CD14-positive monocyte (primary cell): Measurements from ENCODE around the gene THRAP3. TPM values are rescaled to one million over a fixed set of nuclear protein-coding genes. Genes with fewer than 3 reads are reported as not detected.

Experiments used
- DNase-seq, 3 donors: peaks; one replicate each; pipeline ENCODE4 v3.0.0-alpha.2; 2011 to 2022
- H2AFZ ChIP-seq: 2 replicates; pipeline ENCODE4 v1.6.0; 2012; ENCODE audit warnings: mild to moderate bottlenecking, low read depth, low read length, inconsistent platforms; ENCODE audit not compliant: insufficient read depth, poor library complexity, severe bottlenecking
- H3K27ac ChIP-seq, 2 donors: 1 replicate in 1 of 2; 2 replicates in 1 of 2; pipeline ENCODE4 v1.5.1; 2012 to 2013; ENCODE audit warnings: low read length in 2 of 2, control low read depth in 1 of 2, inconsistent platforms in 1 of 2, low read depth in 1 of 2, mild to moderate bottlenecking in 1 of 2
- H3K27me3 ChIP-seq, 2 donors: one replicate each; pipeline versions ENCODE4 v1.6.0 to v1.6.1; 2011 to 2013; ENCODE audit warnings: low read length in 2 of 2; ENCODE audit not compliant: control insufficient read depth in 2 of 2, insufficient read depth in 2 of 2
- H3K36me3 ChIP-seq, 2 donors: replicated peaks in 1 of 2; 1 replicate in 1 of 2; 2 replicates in 1 of 2; pipeline versions ENCODE4 v1.5.1 to v1.6.1; 2012 to 2013; ENCODE audit warnings: low read length in 2 of 2, control low read depth in 1 of 2, inconsistent platforms in 1 of 2, mild to moderate bottlenecking in 1 of 2; ENCODE audit not compliant: insufficient read depth in 2 of 2, control insufficient read depth in 1 of 2
- H3K4me1 ChIP-seq, 2 donors: 1 replicate in 1 of 2; 2 replicates in 1 of 2; pipeline versions ENCODE4 v1.5.1 to v1.6.1; 2012 to 2013; ENCODE audit warnings: low read length in 2 of 2, control low read depth in 1 of 2, inconsistent platforms in 1 of 2, mild to moderate bottlenecking in 1 of 2, moderate library complexity in 1 of 2; ENCODE audit not compliant: insufficient read depth in 2 of 2, control insufficient read depth in 1 of 2
- H3K4me2 ChIP-seq: replicated peaks from 2 replicates; pipeline ENCODE3; 2012; ENCODE audit warnings: low read length, moderate library complexity, mild to moderate bottlenecking; ENCODE audit not compliant: poor library complexity, severe bottlenecking; ENCODE audit errors: extremely low read depth
- H3K4me3 ChIP-seq, 3 experiments: fragments of 200-600 bp in 1 of 3; sonication (generic) in 1 of 3; replicated peaks in 1 of 3; 1 replicate in 2 of 3; 2 replicates in 1 of 3; pipeline ENCODE4 v1.5.1; 2011 to 2013; ENCODE audit warnings: low read length in 3 of 3, mild to moderate bottlenecking in 3 of 3, control low read depth in 2 of 3, low read depth in 2 of 3, inconsistent platforms in 1 of 3, moderate library complexity in 1 of 3
- H3K79me2 ChIP-seq: 2 replicates; pipeline ENCODE4 v1.6.0; 2012; ENCODE audit warnings: mild to moderate bottlenecking, control low read depth, inconsistent platforms, low read length, moderate library complexity; ENCODE audit not compliant: insufficient read depth
- H3K9ac ChIP-seq: 2 replicates; pipeline ENCODE4 v1.6.0; 2017; ENCODE audit warnings: low read length, mild to moderate bottlenecking; ENCODE audit not compliant: insufficient read depth, poor library complexity, severe bottlenecking
- H3K9me3 ChIP-seq, 2 donors: replicated peaks in 1 of 2; 1 replicate in 1 of 2; 2 replicates in 1 of 2; pipeline versions ENCODE4 v1.5.1 to v1.6.1; 2012 to 2013; ENCODE audit warnings: low read length in 2 of 2, control low read depth in 1 of 2; ENCODE audit not compliant: control insufficient read depth in 1 of 2, insufficient read depth in 1 of 2
- H4K20me1 ChIP-seq: 2 replicates; pipeline ENCODE4 v1.6.0; 2012; ENCODE audit warnings: mild to moderate bottlenecking, low read length, control low read depth, moderate library complexity; ENCODE audit not compliant: insufficient read depth
- H3K27ac Mint-ChIP-seq, 7 donors: one replicate each; pipeline ENCODE4 v1.8.0; 2020; ENCODE audit warnings: mild to moderate bottlenecking in 7 of 7, mixed read lengths in 7 of 7, moderate library complexity in 6 of 7, inconsistent platforms in 2 of 7
- H3K27me3 Mint-ChIP-seq, 3 donors: one replicate each; pipeline ENCODE4 v1.8.0; 2021 to 2022; ENCODE audit warnings: low read depth in 3 of 3, mild to moderate bottlenecking in 3 of 3, mixed read lengths in 3 of 3, moderate library complexity in 3 of 3, inconsistent platforms in 1 of 3
- H3K36me3 Mint-ChIP-seq, 2 donors: one replicate each; pipeline ENCODE4 v1.8.0; 2020; ENCODE audit warnings: mixed read lengths in 2 of 2, inconsistent platforms in 1 of 2, mild to moderate bottlenecking in 1 of 2
- H3K4me1 Mint-ChIP-seq: one replicate; pipeline ENCODE4 v1.8.0; 2020; ENCODE audit warnings: mild to moderate bottlenecking, mixed read lengths
- H3K4me3 Mint-ChIP-seq, 2 donors: one replicate each; pipeline ENCODE4 v1.8.0; 2020; ENCODE audit warnings: mild to moderate bottlenecking in 2 of 2, mixed read lengths in 2 of 2, moderate library complexity in 1 of 2
- H3K9me3 Mint-ChIP-seq, 7 donors: one replicate each; pipeline ENCODE4 v1.8.0; 2020 to 2022; ENCODE audit warnings: mixed read lengths in 7 of 7, mild to moderate bottlenecking in 6 of 7, moderate library complexity in 6 of 7, inconsistent platforms in 2 of 7
- CTCF ChIP-seq: fragments of 200-600 bp; IDR thresholded peaks from one replicate; pipeline ENCODE4 v1.8.0; 2022; ENCODE audit warnings: antibody characterized with exemption, mild to moderate bottlenecking
- WGBS: methylation state at CpG from one replicate; pipeline ENCODE4 v1.1.5; 2013; ENCODE audit warnings: missing lambda C conversion rate; ENCODE audit not compliant: insufficient coverage; 5-methylcytosine and 5-hydroxymethylcytosine counted together
- intact Hi-C, 2 donors: fragments of 100-400 bp; cut with micrococcal nuclease; formaldehyde crosslinking; loops; one replicate each; pipeline versions ENCODE4 v1.15.0 to v1.15.1; 2023
- polyA plus RNA-seq, 3 donors: library from polyadenylated mRNA; depleted of rRNA in 1 of 3; unstranded in 2 of 3; stranded (reverse) in 1 of 3; fragments of 300-500 nt in 2 of 3; fragments of >200 nt in 1 of 3; fragmentation: Illumina TruSeq in 2 of 3; gene quantifications; 1 replicate in 2 of 3; 2 replicates in 1 of 3; pipeline ENCODE4 v1.2.3, GENCODE V29; 2012 to 2021

The THRAP3 gene
- polyA plus RNA-seq, 3 donors, result 30.1 to 63.4 (median 35.7) TPM

DNA sequence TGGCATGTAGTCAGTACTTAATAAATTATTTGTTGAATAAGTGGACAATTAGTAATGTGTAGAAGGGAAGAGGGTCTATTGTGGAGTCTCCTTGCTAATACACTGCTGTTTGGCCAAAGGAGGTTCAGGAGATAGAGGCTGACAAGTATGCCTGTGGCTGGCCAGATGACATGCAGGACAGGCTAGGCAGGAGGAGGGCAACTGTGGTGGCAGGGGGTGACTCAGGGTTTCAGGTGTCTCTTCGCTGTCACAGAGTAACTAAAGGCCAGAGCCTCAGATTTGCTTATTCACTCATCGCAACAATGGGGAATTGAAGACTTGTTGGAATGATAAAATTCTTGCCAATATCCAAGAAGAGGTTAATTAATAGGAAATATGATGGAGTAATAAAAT is 33.1 kb downstream of the THRAP3 start:
- H3K79me2 ChIP-seq, result peaks cover 96% of the 10 kb centered on the region
- peak overlapping the region in 1 of 2 donors; percentile 48 for H3K27ac ChIP-seq
- no peaks in the 10 kb centered on the region for H3K4me1 Mint-ChIP-seq
- peaks cover 44 to 77% of the 10 kb centered on the region in 2 donors for H3K36me3 ChIP-seq
- TF ChIP-seq CTCF, result no peak
- H3K9me3 ChIP-seq, result no peaks in the 10 kb centered on the region
- peaks cover 94% of the 10 kb centered on the region for H4K20me1 ChIP-seq
- H3K9ac ChIP-seq, result no peak overlapping the region
- no peak overlapping the region for H3K4me3 ChIP-seq
- 92% methylated on average over 2 of the region's 2 CpGs for WGBS
- no peak overlapping the region for H3K4me3 Mint-ChIP-seq
- peak overlapping the region in 4 of 7 donors; percentile 26 to 47 (median 37) for H3K27ac Mint-ChIP-seq
- H3K4me2 ChIP-seq, result no peak overlapping the region
- H3K27me3 Mint-ChIP-seq, result no peaks in the 10 kb centered on the region
- no peaks in the 10 kb centered on the region for H3K27me3 ChIP-seq
- H3K9me3 Mint-ChIP-seq, result peaks cover 0 to 2% (median 0%) of the 10 kb centered on the region in 7 donors
- intact Hi-C loops, result no loop called here
- no peaks in the 10 kb centered on the region for H3K4me1 ChIP-seq
- no peak overlapping the region for H2AFZ ChIP-seq
- peaks cover 43 to 63% of the 10 kb centered on the region in 2 donors for H3K36me3 Mint-ChIP-seq
- DNase-seq, result no peak

DNA sequence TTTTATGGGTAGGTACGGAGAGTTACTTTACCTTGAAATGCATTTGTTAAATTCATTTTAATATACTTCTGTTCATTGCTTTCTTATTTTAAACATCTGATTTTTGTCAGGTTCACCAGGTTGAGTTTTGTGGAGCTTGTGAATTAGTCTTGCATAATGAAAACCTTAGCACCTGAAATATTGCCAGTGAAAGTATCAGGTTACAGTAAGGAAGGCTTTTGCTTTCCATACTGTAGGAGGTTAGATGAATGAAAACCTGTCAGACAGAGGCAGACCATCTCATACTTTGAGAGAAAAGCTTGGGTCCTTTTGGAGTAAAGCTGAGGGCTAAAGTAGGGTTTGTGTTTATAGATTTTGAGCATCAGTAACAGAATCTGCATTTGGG is 34.7 kb downstream of the THRAP3 start:
- no peak overlapping the region for H3K4me3 ChIP-seq
- H3K36me3 ChIP-seq, result peaks cover 47 to 78% of the 10 kb centered on the region in 2 donors
- H3K9me3 ChIP-seq, result no peaks in the 10 kb centered on the region
- Mint-ChIP-seq H3K4me3 (no peak overlapping the region), H3K36me3 (peaks cover 41 to 68% of the 10 kb centered on the region in 2 donors), H3K27me3 (no peaks in the 10 kb centered on the region), H3K4me1 (no peaks in the 10 kb centered on the region), H3K27ac (no peak overlapping the region), H3K9me3 (peaks cover 0 to 2% (median 0%) of the 10 kb centered on the region in 7 donors)
- intact Hi-C loops, result no loop called here
- no peak overlapping the region for H2AFZ ChIP-seq
- no peak for DNase-seq
- no peaks in the 10 kb centered on the region for H3K4me1 ChIP-seq
- WGBS, result no CpG with 5 or more reads among the region's 1 CpG
- peaks cover 91% of the 10 kb centered on the region for H4K20me1 ChIP-seq
- no peak overlapping the region for H3K27ac ChIP-seq
- TF ChIP-seq CTCF, result no peak
- no peaks in the 10 kb centered on the region for H3K27me3 ChIP-seq
- no peak overlapping the region for H3K9ac ChIP-seq
- peaks cover 93% of the 10 kb centered on the region for H3K79me2 ChIP-seq
- no peak overlapping the region for H3K4me2 ChIP-seq
